GM19099 (cell line): ENCODE data around the gene GSTM2.

Experiments
- POLR2A ChIP-seq: IDR thresholded peaks from 3 replicates; pipeline ENCODE4 v1.6.1; 2011; ENCODE audit warnings: low read depth; ENCODE audit not compliant: insufficient read length; ENCODE audit errors: extremely low read depth

GSTM2 gene

GRCh38 chr1:109625601-109626560 is 42.0 kb upstream of the GSTM2 start:
- TF ChIP-seq POLR2A = no peak

- TF ChIP-seq POLR2A = no peak
Observed at GRCh38 chr1:109626682-109627408, 41.0 kb upstream of the GSTM2 start.

- TF ChIP-seq POLR2A = no peak
Observed at GRCh38 chr1:109627692-109628399, 40.0 kb upstream of the GSTM2 start.

- no peak for TF ChIP-seq POLR2A
Observed at GRCh38 chr1:109628540-109629321, 39.1 kb upstream of the GSTM2 start.

- TF ChIP-seq POLR2A = no peak
Observed at GRCh38 chr1:109629372-109630030, 38.4 kb upstream of the GSTM2 start.

GRCh38 chr1:109630081-109630897 is 37.6 kb upstream of the GSTM2 start:
- TF ChIP-seq POLR2A = no peak

- TF ChIP-seq POLR2A = no peak
Observed at GRCh38 chr1:109630898-109631512, 36.9 kb upstream of the GSTM2 start.

- TF ChIP-seq POLR2A = no peak
Observed at GRCh38 chr1:109631513-109632505, 36.0 kb upstream of the GSTM2 start.

- no peak for TF ChIP-seq POLR2A
Observed at GRCh38 chr1:109632671-109633346, 35.0 kb upstream of the GSTM2 start.

- TF ChIP-seq POLR2A = no peak
Observed at GRCh38 chr1:109634292-109634691, 33.6 kb upstream of the GSTM2 start.

GRCh38 chr1:109634771-109635750 is 32.8 kb upstream of the GSTM2 start:
- no peak for TF ChIP-seq POLR2A
